ENCODE measurements around the gene RNF169. TPM values are rescaled to one million over a fixed set of nuclear protein-coding genes. Genes with fewer than 3 reads are reported as not detected.
A peak's percentile ranks its signal among the peaks of the same experiment; 100 is the strongest.

Gene RNF169
- total RNA-seq, 1 experiment from 2014 or later: 13.0 TPM

DNA sequence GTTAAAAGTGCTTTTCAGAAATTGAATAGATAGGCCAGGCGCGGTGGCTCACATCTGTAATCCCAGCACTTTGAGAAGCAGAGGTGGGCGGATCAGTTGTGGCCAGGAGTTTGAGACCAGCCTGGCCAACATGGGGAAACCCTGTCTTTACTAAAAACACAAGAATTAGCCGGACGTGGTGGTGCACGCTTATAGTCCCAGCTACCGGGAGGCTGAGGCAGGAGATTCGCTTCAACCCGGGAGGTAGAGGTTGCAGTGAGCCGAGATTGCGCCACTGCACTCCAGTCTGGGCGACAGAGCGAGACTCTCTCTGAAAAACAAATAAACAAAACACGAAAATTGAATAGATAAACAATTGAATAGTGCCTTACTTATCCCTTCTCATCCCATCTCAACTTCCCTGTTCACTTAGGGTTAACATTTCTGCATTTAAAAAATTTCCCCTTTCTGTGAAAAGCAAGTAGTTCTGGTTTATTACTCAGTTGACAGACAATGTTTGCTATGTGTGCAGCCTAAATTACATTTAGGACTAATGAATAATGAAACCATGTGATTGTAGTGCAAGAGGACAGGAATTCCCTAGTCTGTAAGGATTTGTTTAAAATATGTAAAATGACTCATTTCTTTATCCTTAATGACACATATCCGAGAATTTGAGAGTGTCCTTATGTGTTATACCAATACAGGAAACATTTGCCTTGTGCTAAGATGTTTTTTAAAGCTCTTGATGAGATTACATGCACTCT lies 6.0 kb downstream of the RNF169 start:
- H3K27ac ChIP-seq (ENCODE audit: insufficient read length, low read depth, low read length): no peak overlapping the region
- H2AFZ ChIP-seq (ENCODE audit: low read length): no peak overlapping the region
- Mint-ChIP-seq H3K4me3 (peak overlapping the region in 1 of 2 experiments; percentile 57; a peak in 2 of 5 replicates), H3K27ac (peak overlapping the region in 2 of 3 experiments; percentile 43 to 95; a peak in 3 of 7 replicates), H3K9me3 (peaks cover 4 to 5% of the 10 kb centered on the region in 2 experiments; a peak in 4 of 5 replicates), H3K4me1 (peaks cover 27 to 31% of the 10 kb centered on the region in 2 experiments), H3K27me3 (ENCODE audit: low read depth) (no peaks in the 10 kb centered on the region), H3K36me3 (ENCODE audit: insufficient read depth in 1 of 3, low read depth in 3 of 3) (peaks cover 4 to 6% (median 5%) of the 10 kb centered on the region in 3 experiments; a peak in 5 of 7 replicates)
- H2BK120ac ChIP-seq (ENCODE audit: low read depth, low read length, poor library complexity, severe bottlenecking): no peak overlapping the region
- H4K8ac ChIP-seq (replicated peaks; ENCODE audit: insufficient read length, low read depth, low read length): no peak overlapping the region
- H3K27me3 ChIP-seq (ENCODE audit: insufficient read depth, low read length): no peaks in the 10 kb centered on the region
- no peaks in the 10 kb centered on the region for H3K9me3 ChIP-seq (ENCODE audit: control insufficient read depth, low read depth, low read length)
- no peak overlapping the region for H3K56ac ChIP-seq (ENCODE audit: insufficient read length, low read depth, low read length)
- no peak overlapping the region for H2BK15ac ChIP-seq (ENCODE audit: low read depth, low read length)
- H3K14ac ChIP-seq (ENCODE audit: insufficient read depth, low read length): no peak overlapping the region
- no peak overlapping the region for H2BK12ac ChIP-seq (ENCODE audit: insufficient read length, low read depth, low read length)
- no peak overlapping the region for H3K4ac ChIP-seq (ENCODE audit: low read depth, low read length)
- no peak overlapping the region for H4K91ac ChIP-seq (ENCODE audit: insufficient read length, low read depth, low read length)
- TF ChIP-seq, protein P1, sequence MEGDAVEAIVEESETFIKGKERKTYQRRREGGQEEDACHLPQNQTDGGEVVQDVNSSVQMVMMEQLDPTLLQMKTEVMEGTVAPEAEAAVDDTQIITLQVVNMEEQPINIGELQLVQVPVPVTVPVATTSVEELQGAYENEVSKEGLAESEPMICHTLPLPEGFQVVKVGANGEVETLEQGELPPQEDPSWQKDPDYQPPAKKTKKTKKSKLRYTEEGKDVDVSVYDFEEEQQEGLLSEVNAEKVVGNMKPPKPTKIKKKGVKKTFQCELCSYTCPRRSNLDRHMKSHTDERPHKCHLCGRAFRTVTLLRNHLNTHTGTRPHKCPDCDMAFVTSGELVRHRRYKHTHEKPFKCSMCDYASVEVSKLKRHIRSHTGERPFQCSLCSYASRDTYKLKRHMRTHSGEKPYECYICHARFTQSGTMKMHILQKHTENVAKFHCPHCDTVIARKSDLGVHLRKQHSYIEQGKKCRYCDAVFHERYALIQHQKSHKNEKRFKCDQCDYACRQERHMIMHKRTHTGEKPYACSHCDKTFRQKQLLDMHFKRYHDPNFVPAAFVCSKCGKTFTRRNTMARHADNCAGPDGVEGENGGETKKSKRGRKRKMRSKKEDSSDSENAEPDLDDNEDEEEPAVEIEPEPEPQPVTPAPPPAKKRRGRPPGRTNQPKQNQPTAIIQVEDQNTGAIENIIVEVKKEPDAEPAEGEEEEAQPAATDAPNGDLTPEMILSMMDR (conservative IDR thresholded peaks at IDR 0.05): no peak
- H2BK20ac ChIP-seq (ENCODE audit: low read depth, low read length, poor library complexity, severe bottlenecking): peak overlapping the region; percentile 93
- peaks cover 10% of the 10 kb centered on the region; the same call in 1 of the 2 replicates for H3K79me2 ChIP-seq (ENCODE audit: insufficient read depth, low read length)
- no peak overlapping the region for H3K9ac ChIP-seq (ENCODE audit: extremely low read depth, insufficient read length, low read length)
- no peak overlapping the region for H4K5ac ChIP-seq (ENCODE audit: insufficient read length, low read depth, low read length)
- H3K79me1 ChIP-seq (ENCODE audit: insufficient read depth, low read depth, low read length, poor library complexity, severe bottlenecking): no peaks in the 10 kb centered on the region
- no peak overlapping the region for H2AK5ac ChIP-seq (ENCODE audit: insufficient read length, low read length)
- peaks cover 3% of the 10 kb centered on the region; the same call in 1 of the 2 replicates for H3K4me1 ChIP-seq (ENCODE audit: insufficient read depth, low read length)
- no peak overlapping the region for H3K23ac ChIP-seq (ENCODE audit: insufficient read length, low read depth, low read length)
- H2BK5ac ChIP-seq (ENCODE audit: insufficient read length, low read length): no peak overlapping the region
- H3T11ph ChIP-seq (ENCODE audit: low read length): no peak overlapping the region
- H4K20me1 ChIP-seq (ENCODE audit: control insufficient read depth, insufficient read depth, insufficient read length): no peaks in the 10 kb centered on the region
- WGBS (ENCODE audit: extremely low coverage, insufficient read length, low lambda C conversion rate): no CpG with 5 or more reads among the region's 15 CpGs
- no peak for DNase-seq
- no peaks in the 10 kb centered on the region for H3K23me2 ChIP-seq (ENCODE audit: insufficient read length, low read depth, low read length, poor library complexity, severe bottlenecking)
- H3K4me2 ChIP-seq (ENCODE audit: insufficient read depth, insufficient read length, low read length): no peak overlapping the region
- no peak overlapping the region for H3K18ac ChIP-seq (ENCODE audit: insufficient read length, low read depth, low read length)

Data from H9 (cell line).